PC-9 (cell line): ENCODE data around the gene PLXNC1.

Source experiments
- CTCF ChIP-seq: fragments of 200-600 bp; sonication (generic); conservative IDR thresholded peaks from 2 replicates; pipeline ENCODE4 v1.6.1; 2017; ENCODE audit warnings: mixed run types, antibody characterized with exemption, mild to moderate bottlenecking, moderate library complexity
- EZH2 ChIP-seq: fragments of 200-600 bp; sonication (generic); IDR thresholded peaks from 2 replicates; pipeline ENCODE4 v1.8.0; 2017; ENCODE audit warnings: antibody characterized with exemption, low read depth

- no peak for TF ChIP-seq EZH2
- TF ChIP-seq CTCF: no peak
Measured at GRCh38 chr12:94191023-94191422, 42.6 kb downstream of the PLXNC1 start.
